ENCODE results near the gene WIPF3.

DNA sequence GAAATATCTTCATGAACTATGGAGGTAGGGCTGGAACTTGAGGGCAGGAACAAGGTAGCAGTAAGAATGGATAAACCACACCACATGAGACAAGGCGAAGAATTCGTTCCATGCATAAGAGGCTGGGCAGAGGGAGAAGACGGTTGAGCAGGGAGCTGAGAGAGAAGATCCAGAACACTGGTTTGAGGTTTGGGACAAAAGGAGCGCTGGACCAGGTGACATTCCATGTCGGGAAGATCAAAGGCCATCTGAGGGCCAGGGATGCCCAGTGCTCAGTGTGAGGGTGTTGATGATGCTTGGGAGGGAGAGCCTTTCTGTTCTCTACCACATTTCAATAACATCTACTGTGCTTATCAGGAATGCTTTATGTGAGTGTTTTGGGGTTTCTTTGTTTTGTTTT lies 52.8 kb downstream of the WIPF3 start:
- TF ChIP-seq YY1 (IDR thresholded peaks at IDR 0.05; ENCODE audit: insufficient read depth, insufficient read length) (no peak), ZNF274 (IDR thresholded peaks at IDR 0.05; ENCODE audit: low read depth, low read length) (no peak), SUZ12 (IDR thresholded peaks at IDR 0.05; ENCODE audit: extremely low read depth, insufficient read depth, insufficient read length) (no peak)
